NB4 (cell line): Measurements from ENCODE around the gene MAU2.

ENCODE experiments used
- POLR2A ChIP-seq: IDR thresholded peaks from 2 replicates; pipeline ENCODE4 v1.6.1; 2011; ENCODE audit warnings: mild to moderate bottlenecking; ENCODE audit not compliant: insufficient read length; ENCODE audit errors: extremely low read depth
- TF ChIP-seq, protein P1 (sequence below): IDR thresholded peaks from one replicate; pipeline ENCODE4 v1.5.1; 2012; ENCODE audit warnings: low read depth, low read length

DNA sequence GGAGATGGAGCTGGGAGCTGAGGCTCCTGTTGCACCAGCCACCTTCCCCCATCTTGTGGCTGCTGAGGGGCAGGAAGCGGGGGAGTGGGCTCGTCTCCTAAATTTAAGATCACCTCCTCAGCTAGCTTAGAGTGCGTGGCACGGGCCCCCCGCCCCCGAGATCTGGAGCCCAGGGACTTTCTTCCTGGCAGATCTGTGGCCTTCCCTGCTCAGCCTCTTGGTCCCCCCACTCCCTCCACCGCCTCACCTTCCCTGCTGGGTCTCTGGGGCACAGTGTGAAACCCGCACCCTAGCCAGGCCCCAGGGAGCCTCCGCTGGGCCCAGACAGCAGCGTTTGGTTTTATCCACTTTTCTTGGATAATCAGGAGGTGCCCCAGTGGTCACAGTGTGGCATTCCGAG, 35.9 kb downstream of the MAU2 start:
- TF ChIP-seq, protein P1, sequence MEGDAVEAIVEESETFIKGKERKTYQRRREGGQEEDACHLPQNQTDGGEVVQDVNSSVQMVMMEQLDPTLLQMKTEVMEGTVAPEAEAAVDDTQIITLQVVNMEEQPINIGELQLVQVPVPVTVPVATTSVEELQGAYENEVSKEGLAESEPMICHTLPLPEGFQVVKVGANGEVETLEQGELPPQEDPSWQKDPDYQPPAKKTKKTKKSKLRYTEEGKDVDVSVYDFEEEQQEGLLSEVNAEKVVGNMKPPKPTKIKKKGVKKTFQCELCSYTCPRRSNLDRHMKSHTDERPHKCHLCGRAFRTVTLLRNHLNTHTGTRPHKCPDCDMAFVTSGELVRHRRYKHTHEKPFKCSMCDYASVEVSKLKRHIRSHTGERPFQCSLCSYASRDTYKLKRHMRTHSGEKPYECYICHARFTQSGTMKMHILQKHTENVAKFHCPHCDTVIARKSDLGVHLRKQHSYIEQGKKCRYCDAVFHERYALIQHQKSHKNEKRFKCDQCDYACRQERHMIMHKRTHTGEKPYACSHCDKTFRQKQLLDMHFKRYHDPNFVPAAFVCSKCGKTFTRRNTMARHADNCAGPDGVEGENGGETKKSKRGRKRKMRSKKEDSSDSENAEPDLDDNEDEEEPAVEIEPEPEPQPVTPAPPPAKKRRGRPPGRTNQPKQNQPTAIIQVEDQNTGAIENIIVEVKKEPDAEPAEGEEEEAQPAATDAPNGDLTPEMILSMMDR, result no peak
- TF ChIP-seq POLR2A, result no peak
